PC-9 (cell line): ENCODE results near the gene PARPBP. TPM values are rescaled to one million over a fixed set of nuclear protein-coding genes. Genes with fewer than 3 reads are reported as not detected.
"Not testable (repeated sequence)": the region's sequence is repeated elsewhere in the genome, so short reads cannot be mapped to it uniquely, and the experiment has no call there.

Experiments used
- Bru-seq: library from RNA; stranded (reverse); fragments of 400-500 nt; gene quantifications from one replicate; lab custom pipeline; 2021; lab: Mats Ljungman, UMichigan
- BruChase-seq, 2 experiments: library from RNA; stranded (reverse); fragments of 400-500 nt; gene quantifications; one replicate each; lab custom pipeline; 2021; lab: Mats Ljungman, UMichigan
- BruUV-seq: library from RNA; stranded (reverse); fragments of 400-500 nt; replicated peaks from 2 replicates; lab custom pipeline; 2021; lab: Mats Ljungman, UMichigan
- CTCF ChIA-PET: fragments of 300-600 bp; sonication (Branson Sonifier 250); formaldehyde crosslinking; loops from one replicate; lab custom pipeline; 2022; ENCODE audit warnings: antibody characterized with exemption; lab: Charles Lee
- POLR2A ChIA-PET: fragments of 300-600 bp; sonication (Branson Sonifier 250); formaldehyde crosslinking; loops from one replicate; lab custom pipeline; 2022; ENCODE audit warnings: antibody characterized with exemption; ENCODE audit not compliant: unreplicated experiment; lab: Charles Lee
- DNase-seq, 2 experiments: peaks; one replicate each; pipeline versions ENCODE4 v3.0.0 to v3.0.0-alpha.2; 2015 to 2022; ENCODE audit warnings: mixed read lengths in 1 of 2
- H2AFZ ChIP-seq: fragments of 200-600 bp; sonication (generic); 2 replicates; pipeline ENCODE4 v1.8.1; 2017; ENCODE audit warnings: antibody characterized with exemption
- H3F3A ChIP-seq: fragments of 200-600 bp; sonication (generic); 2 replicates; pipeline ENCODE4 v1.8.1; 2017; ENCODE audit warnings: antibody characterized with exemption, mild to moderate bottlenecking, low read depth; ENCODE audit not compliant: insufficient read depth
- H3K27ac ChIP-seq: fragments of 200-600 bp; sonication (generic); 2 replicates; pipeline ENCODE4 v1.6.1; 2016; ENCODE audit warnings: mixed run types
- H3K27me3 ChIP-seq: fragments of 200-600 bp; sonication (generic); 2 replicates; pipeline ENCODE4 v1.6.1; 2016; ENCODE audit warnings: low read depth, mixed run types; ENCODE audit not compliant: insufficient read depth
- H3K36me3 ChIP-seq: fragments of 200-600 bp; sonication (generic); 2 replicates; pipeline ENCODE4 v1.6.1; 2016; ENCODE audit warnings: low read depth, mixed run types
- H3K4me1 ChIP-seq: fragments of 200-600 bp; sonication (generic); replicated peaks from 2 replicates; pipeline ENCODE4 v1.6.1; 2016; ENCODE audit warnings: mixed run types; ENCODE audit not compliant: insufficient read depth
- H3K4me2 ChIP-seq: fragments of 200-600 bp; sonication (generic); 2 replicates; pipeline ENCODE4 v1.6.1; 2017; ENCODE audit warnings: mixed run types
- H3K4me3 ChIP-seq: fragments of 200-600 bp; sonication (generic); 2 replicates; pipeline ENCODE4 v1.6.1; 2016; ENCODE audit warnings: mixed run types
- H3K79me2 ChIP-seq: fragments of 200-600 bp; sonication (generic); 2 replicates; pipeline ENCODE4 v1.6.1; 2017; ENCODE audit warnings: low read depth, mixed run types
- H3K9me2 ChIP-seq: fragments of 200-600 bp; sonication (generic); 2 replicates; pipeline ENCODE4 v1.8.1; 2017; ENCODE audit warnings: mild to moderate bottlenecking; ENCODE audit not compliant: insufficient read depth
- H3K9me3 ChIP-seq: fragments of 200-600 bp; sonication (generic); 2 replicates; pipeline ENCODE4 v1.8.1; 2016; ENCODE audit warnings: low read depth; ENCODE audit not compliant: insufficient read depth
- H4K20me1 ChIP-seq: fragments of 200-600 bp; sonication (generic); 2 replicates; pipeline ENCODE4 v1.8.1; 2017; ENCODE audit not compliant: insufficient read depth
- EZH2 ChIP-seq: fragments of 200-600 bp; sonication (generic); IDR thresholded peaks from 2 replicates; pipeline ENCODE4 v1.8.0; 2017; ENCODE audit warnings: antibody characterized with exemption, low read depth
- intact Hi-C: fragments of 100-400 bp; cut with micrococcal nuclease; formaldehyde crosslinking; loops from one replicate; pipeline ENCODE4 v1.10.0; 2022; ENCODE audit not compliant: unreplicated experiment
- long read RNA-seq: library from polyadenylated mRNA; stranded (forward); transcript quantifications from one replicate; pipeline ENCODE4 v2.0.0, GENCODE V29; 2022
- total RNA-seq: library from RNA; stranded (reverse); gene quantifications from 2 replicates; pipeline ENCODE4 v1.2.3, GENCODE V29; 2021
- TF ChIP-seq, protein P1 (sequence below): fragments of 200-600 bp; sonication (generic); conservative IDR thresholded peaks from 2 replicates; pipeline ENCODE4 v1.6.1; 2017; ENCODE audit warnings: mixed run types, antibody characterized with exemption, mild to moderate bottlenecking, moderate library complexity

The PARPBP gene, protein sequence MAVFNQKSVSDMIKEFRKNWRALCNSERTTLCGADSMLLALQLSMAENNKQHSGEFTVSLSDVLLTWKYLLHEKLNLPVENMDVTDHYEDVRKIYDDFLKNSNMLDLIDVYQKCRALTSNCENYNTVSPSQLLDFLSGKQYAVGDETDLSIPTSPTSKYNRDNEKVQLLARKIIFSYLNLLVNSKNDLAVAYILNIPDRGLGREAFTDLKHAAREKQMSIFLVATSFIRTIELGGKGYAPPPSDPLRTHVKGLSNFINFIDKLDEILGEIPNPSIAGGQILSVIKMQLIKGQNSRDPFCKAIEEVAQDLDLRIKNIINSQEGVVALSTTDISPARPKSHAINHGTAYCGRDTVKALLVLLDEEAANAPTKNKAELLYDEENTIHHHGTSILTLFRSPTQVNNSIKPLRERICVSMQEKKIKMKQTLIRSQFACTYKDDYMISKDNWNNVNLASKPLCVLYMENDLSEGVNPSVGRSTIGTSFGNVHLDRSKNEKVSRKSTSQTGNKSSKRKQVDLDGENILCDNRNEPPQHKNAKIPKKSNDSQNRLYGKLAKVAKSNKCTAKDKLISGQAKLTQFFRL
- total RNA-seq, result 12.8 and 16.2 TPM in 2 replicates
- Bru-seq, nascent RNA, result percentile 72 among the genes with signal in this experiment
- BruChase-seq, experiment 1, labeled RNA remaining after a 2-hour chase, result percentile 73 among the genes with signal in this experiment
- percentile 61 among the genes with signal in this experiment for BruChase-seq, experiment 2, labeled RNA remaining after a 6-hour chase
- long read RNA-seq, transcript PARPBP-201 (11 exons, 3,014 nt), result major isoform, 5 of 52 reads
- long read RNA-seq, partial matches to known transcripts, result 6 of 52 reads
- long read RNA-seq, other reads (novel, unspliced or antisense), result 39 of 52 reads

DNA sequence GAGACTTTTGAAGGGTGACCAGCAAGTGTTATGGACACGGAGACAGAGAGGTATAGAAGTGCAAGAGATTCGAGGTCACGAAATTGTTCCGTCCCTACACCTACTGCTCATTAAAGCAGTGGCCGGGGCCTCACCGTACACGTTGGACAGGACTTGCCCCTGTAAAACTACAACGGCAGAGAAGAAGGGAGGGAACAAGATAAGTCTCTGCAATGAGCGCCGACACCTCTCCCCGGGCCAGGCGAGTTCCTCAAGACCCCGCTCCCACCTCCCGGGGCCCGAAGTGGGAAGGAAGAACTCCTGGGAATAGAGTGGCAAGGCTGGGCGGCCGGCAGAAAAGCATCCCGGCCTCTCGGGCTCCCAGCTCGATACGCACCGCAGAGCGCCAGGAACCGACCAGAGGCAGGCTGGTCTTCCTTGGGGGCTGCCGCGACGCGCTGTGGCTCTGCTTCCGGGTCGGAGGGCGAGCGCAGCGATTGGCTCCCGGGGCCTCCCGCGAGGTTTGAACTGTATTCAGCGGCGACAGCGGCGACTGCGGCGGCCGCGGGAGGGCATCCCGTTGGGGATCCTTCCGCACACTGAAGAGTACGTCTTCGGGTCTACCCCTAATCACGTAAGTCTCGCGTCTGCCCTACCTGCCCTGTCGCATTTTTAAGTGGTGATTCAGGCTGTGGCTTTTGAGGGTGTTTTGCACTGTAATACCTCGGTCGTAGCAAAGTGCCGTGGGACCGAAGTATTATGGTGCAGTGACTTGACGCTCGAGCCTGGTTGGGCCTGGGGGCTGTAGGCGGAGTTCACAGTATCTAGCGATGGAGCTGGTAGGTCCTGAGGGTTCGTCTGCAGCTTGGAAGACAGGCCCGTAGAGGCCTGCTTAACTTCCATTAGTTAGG, at the start of gene PARPBP, which contains the start of gene NUP37:
Gene PARPBP, plus strand, starts transcription at position 510 of the 890 bp plus-strand sequence. CDS start 3,706 bp downstream, outside the sequence.
Gene NUP37, minus strand, starts transcription at position 441 of the 890 bp plus-strand sequence. CDS start 1,596 bp downstream, outside the sequence.
- no peaks in the 10 kb centered on the region for H3K27me3 ChIP-seq
- H2AFZ ChIP-seq, result peak within 1 kb of the TSS; percentile 96
- H3K27ac ChIP-seq, result peak within 1 kb of the TSS; percentile 92
- TF ChIP-seq, protein P1, sequence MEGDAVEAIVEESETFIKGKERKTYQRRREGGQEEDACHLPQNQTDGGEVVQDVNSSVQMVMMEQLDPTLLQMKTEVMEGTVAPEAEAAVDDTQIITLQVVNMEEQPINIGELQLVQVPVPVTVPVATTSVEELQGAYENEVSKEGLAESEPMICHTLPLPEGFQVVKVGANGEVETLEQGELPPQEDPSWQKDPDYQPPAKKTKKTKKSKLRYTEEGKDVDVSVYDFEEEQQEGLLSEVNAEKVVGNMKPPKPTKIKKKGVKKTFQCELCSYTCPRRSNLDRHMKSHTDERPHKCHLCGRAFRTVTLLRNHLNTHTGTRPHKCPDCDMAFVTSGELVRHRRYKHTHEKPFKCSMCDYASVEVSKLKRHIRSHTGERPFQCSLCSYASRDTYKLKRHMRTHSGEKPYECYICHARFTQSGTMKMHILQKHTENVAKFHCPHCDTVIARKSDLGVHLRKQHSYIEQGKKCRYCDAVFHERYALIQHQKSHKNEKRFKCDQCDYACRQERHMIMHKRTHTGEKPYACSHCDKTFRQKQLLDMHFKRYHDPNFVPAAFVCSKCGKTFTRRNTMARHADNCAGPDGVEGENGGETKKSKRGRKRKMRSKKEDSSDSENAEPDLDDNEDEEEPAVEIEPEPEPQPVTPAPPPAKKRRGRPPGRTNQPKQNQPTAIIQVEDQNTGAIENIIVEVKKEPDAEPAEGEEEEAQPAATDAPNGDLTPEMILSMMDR, result no peak
- no peak for TF ChIP-seq EZH2
- DNase-seq, result peak; percentile 92 to 96
- H3K4me2 ChIP-seq, result peak within 1 kb of the TSS; percentile 80
- peaks cover 23% of the 10 kb centered on the region for H3K4me1 ChIP-seq
- H3K79me2 ChIP-seq, result peaks cover 36% of the 10 kb centered on the region
- peaks cover 21% of the 10 kb centered on the region; the same call in 1 of the 2 replicates for H3K36me3 ChIP-seq
- BruUV-seq, result TSS peak; percentile 63
- ChIA-PET POLR2A (no interaction called here), CTCF (no interaction called here)
- no peaks in the 10 kb centered on the region for H3K9me3 ChIP-seq
- no peaks in the 10 kb centered on the region for H3K9me2 ChIP-seq
- H3F3A ChIP-seq, result peaks cover 18% of the 10 kb centered on the region
- intact Hi-C loops, result loop anchor here (5.0 to 10.0 kb wide), 2 partner anchors 228 to 445 kb away; no protein-coding TSS in a partner anchor
- no peaks in the 10 kb centered on the region for H4K20me1 ChIP-seq
- H3K4me3 ChIP-seq, result peak within 1 kb of the TSS; percentile 93

DNA sequence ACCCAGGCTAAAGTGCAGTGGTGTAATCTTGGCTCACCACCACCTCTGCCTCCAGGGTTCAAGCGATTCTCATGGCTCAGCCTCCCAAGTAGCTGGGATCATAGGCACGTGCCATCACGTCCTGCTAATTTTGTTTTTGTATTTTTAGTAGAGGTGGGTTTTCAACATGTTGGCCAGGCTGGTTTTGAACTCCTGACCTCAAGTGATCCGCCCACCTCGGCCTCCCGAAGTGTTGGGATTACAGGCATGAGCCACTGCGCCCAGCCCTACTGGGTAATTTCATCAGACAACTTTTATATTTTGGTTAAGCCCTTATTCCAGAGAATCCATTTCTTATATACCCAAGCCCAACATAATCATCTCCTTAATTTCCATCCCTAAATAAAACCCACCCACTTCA, 47.9 kb upstream of the PARPBP start:
- H3K79me2 ChIP-seq, H3K27ac ChIP-seq, H3K9me2 ChIP-seq, H3K9me3 ChIP-seq, intact Hi-C loops, H3K4me3 ChIP-seq, DNase-seq, H3K4me2 ChIP-seq, H2AFZ ChIP-seq, H3F3A ChIP-seq, H3K36me3 ChIP-seq, CTCF ChIA-PET, POLR2A ChIA-PET, H4K20me1 ChIP-seq, H3K4me1 ChIP-seq, H3K27me3 ChIP-seq, BruUV-seq: not testable (repeated sequence)

DNA sequence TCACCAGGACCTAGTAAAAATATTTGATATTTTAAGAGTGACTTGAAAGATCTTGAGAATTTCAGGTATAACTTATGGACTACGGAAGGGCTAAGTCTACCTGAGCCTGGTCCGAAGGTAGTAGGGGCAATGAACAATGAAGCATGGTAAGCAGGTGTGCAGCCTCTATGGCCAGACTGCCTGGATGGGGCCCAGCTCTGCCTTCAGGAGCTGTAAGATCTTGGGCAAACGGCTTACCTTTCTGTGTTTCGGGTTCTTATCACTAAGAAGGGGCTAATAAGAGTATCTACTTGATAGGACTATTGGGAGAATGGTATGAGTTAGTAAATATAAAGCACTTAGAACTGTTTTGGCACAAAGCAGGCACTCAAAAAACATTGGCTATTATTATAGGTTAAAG, 39.1 kb upstream of the PARPBP start:
- Histone ChIP-seq H2AFZ (no peak overlapping the region), H3K9me3 (no peaks in the 10 kb centered on the region; the same call in 1 of the 2 replicates), H3K4me2 (no peak overlapping the region), H3K27me3 (no peaks in the 10 kb centered on the region), H3K4me3 (no peak overlapping the region), H3K79me2 (no peaks in the 10 kb centered on the region), H3K27ac (no peak overlapping the region), H3K9me2 (no peaks in the 10 kb centered on the region), H3K4me1 (no peaks in the 10 kb centered on the region), H3K36me3 (peaks cover 25% of the 10 kb centered on the region; the same call in 1 of the 2 replicates), H3F3A (no peaks in the 10 kb centered on the region; the same call in 1 of the 2 replicates), H4K20me1 (no peaks in the 10 kb centered on the region)
- BruUV-seq, result no TSS peak
- POLR2A ChIA-PET, result no interaction called here
- TF ChIP-seq, protein P1, result no peak
- no peak for TF ChIP-seq EZH2
- intact Hi-C loops, result no loop called here
- CTCF ChIA-PET, result no interaction called here
- no peak for DNase-seq

DNA sequence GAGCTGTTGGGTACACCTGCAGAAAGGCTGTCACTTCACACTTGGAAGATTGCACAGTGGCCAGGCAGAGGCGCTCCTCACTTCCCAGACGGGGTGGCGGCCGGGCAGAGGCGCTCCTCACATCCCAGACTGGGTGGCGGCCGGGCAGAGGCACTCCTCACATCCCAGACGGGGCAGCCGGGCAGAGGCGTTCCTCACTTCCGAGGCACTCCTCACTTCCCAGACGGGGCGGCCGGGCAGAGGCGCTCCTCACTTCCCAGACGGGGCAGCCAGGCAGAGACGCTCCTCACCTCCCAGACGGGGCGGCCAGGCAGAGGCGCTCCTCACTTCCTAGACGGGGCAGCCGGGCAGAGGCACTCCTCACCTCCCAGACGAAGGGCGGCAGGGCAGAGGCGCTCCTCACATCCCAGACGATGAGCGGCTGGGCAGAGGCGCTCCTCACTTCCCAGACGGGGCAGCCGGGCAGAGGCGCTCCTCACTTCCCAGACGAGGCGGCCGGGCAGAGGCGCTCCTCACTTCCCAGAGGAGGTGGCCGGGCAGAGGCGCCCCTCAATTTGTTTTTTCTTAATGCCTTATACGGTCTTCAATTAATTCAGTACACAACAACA, 30.7 kb upstream of the PARPBP start:
- H3K4me1 ChIP-seq, POLR2A ChIA-PET, H4K20me1 ChIP-seq: not testable (repeated sequence)

More for the DNA sequence above, 30.7 kb upstream of the PARPBP start:
- intact Hi-C loops, H3K27me3 ChIP-seq, H3K27ac ChIP-seq, H3K4me2 ChIP-seq, H3F3A ChIP-seq, CTCF ChIA-PET, DNase-seq, H3K9me2 ChIP-seq, H3K79me2 ChIP-seq, H2AFZ ChIP-seq, H3K4me3 ChIP-seq, BruUV-seq, H3K9me3 ChIP-seq: not testable (repeated sequence)
- H3K36me3 ChIP-seq, result 0 out of 2 replicates have a peak, but pooled peaks cover 13% of the 10 kb centered on the region
